ENCODE data around the gene ITGA6. TPM values are rescaled to one million over a fixed set of nuclear protein-coding genes. Genes with fewer than 3 reads are reported as not detected.
"Not testable (repeated sequence)": the region's sequence is repeated elsewhere in the genome, so short reads cannot be mapped to it uniquely, and the experiment has no call there.

The ITGA6 gene
- polyA plus RNA-seq, 2 of the 4 experiments (the other 2 are of a cell fraction), result 25.7 to 27.7 TPM

- TF ChIP-seq HMGXB4 (CRISPR knock-in tag; IDR thresholded peaks at IDR 0.05; ENCODE audit: borderline replicate concordance) (no peak), TP53 (CRISPR knock-in tag; IDR thresholded peaks at IDR 0.05) (no peak), POLR2A (IDR thresholded peaks at IDR 0.05; ENCODE audit: low read length) (no peak), KDM5A (IDR thresholded peaks at IDR 0.05) (no peak)
Observed at GRCh38 chr2:172531309-172531708, 103.9 kb downstream of the ITGA6 start (continued).

- POLR2A ChIA-PET; H3K9me3 ChIP-seq; DNase-seq (ENCODE audit: low read depth in 1 of 2, low spot score in 1 of 2); H3K4me2 ChIP-seq; FAIRE-seq; H3K4me3 ChIP-seq; ATAC-seq; H3K27ac ChIP-seq; H3K4me1 ChIP-seq: not testable (repeated sequence)
- TF ChIP-seq ZC3H11A (IDR thresholded peaks at IDR 0.05), result peak; percentile 71
- TF ChIP-seq MAFK (IDR thresholded peaks at IDR 0.05; ENCODE audit: partially characterized antibody), result peak; percentile 38
- WGBS (ENCODE audit: missing lambda C conversion rate), result 85% methylated on average over 2 of the region's 2 CpGs
- CTCF ChIA-PET, result interaction anchor here (1.3 kb wide), 1 partner anchor 13 kb away, joined by 3 read pairs; no protein-coding TSS in a partner anchor
Observed at GRCh38 chr2:172532461-172532860, 105.1 kb downstream of the ITGA6 start.

GRCh38 chr2:172533687-172534086 lies 106.3 kb downstream of the ITGA6 start:
- no peaks in the 10 kb centered on the region for H3K9me3 ChIP-seq
- ChIA-PET CTCF (interaction anchor here (1.3 kb wide), 2 partner anchors 12 to 361 kb away, joined by 3 read pairs; no protein-coding TSS in a partner anchor), POLR2A (no interaction called here)
- no peak for DNase-seq (ENCODE audit: low read depth in 1 of 2, low spot score in 1 of 2)
- ATAC-seq, result no peak
- no peaks in the 10 kb centered on the region for H3K4me1 ChIP-seq
- H3K4me2 ChIP-seq, result no peak overlapping the region
- 96% methylated on average over 1 of the region's 1 CpG for WGBS (ENCODE audit: missing lambda C conversion rate)
- no peak for FAIRE-seq
- H3K4me3 ChIP-seq, result no peak overlapping the region
- no peak overlapping the region for H3K27ac ChIP-seq
- TF ChIP-seq TFCP2L1 (CRISPR knock-in tag; IDR thresholded peaks at IDR 0.05) (no peak), FOXS1 (CRISPR knock-in tag; IDR thresholded peaks at IDR 0.05) (no peak), KDM1A (IDR thresholded peaks at IDR 0.05; ENCODE audit: low read depth) (no peak), MAFK (IDR thresholded peaks at IDR 0.05; ENCODE audit: partially characterized antibody) (no peak)

DNA sequence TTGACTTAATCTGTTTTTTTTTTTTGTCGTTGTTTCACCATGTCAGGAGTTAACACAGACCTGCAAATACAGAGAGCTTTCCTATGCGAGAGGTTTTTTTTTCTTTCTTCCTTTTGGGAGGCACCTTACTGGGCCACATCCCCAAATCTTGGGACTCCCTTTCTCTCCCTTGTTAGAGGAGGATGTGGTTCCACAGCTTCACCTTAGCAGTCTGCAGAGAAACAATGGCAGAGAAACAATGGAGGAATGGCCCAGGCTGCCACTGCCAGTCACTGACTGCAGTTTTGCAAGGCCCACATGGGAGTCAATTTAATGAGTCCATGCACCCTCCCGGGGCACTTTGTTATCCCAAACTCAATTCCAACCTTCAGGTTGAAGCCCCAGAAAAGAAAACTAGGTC lies 107.7 kb downstream of the ITGA6 start:
- DNase-seq (ENCODE audit: low read depth in 1 of 2, low spot score in 1 of 2) (no peak), FAIRE-seq (no peak), ATAC-seq (no peak)
- 50% methylated on average over 3 of the region's 3 CpGs for WGBS (ENCODE audit: missing lambda C conversion rate)
- Histone ChIP-seq H3K4me1 (no peaks in the 10 kb centered on the region), H3K4me2 (no peak overlapping the region), H3K27ac (no peak overlapping the region), H3K9me3 (no peaks in the 10 kb centered on the region), H3K4me3 (no peak overlapping the region)
- TF ChIP-seq PHF8 (IDR thresholded peaks at IDR 0.05; ENCODE audit: borderline replicate concordance, low read depth) (no peak), BHLHE40 (IDR thresholded peaks at IDR 0.05; ENCODE audit: low read depth, low read length) (no peak)
- TF ChIP-seq, protein P1, sequence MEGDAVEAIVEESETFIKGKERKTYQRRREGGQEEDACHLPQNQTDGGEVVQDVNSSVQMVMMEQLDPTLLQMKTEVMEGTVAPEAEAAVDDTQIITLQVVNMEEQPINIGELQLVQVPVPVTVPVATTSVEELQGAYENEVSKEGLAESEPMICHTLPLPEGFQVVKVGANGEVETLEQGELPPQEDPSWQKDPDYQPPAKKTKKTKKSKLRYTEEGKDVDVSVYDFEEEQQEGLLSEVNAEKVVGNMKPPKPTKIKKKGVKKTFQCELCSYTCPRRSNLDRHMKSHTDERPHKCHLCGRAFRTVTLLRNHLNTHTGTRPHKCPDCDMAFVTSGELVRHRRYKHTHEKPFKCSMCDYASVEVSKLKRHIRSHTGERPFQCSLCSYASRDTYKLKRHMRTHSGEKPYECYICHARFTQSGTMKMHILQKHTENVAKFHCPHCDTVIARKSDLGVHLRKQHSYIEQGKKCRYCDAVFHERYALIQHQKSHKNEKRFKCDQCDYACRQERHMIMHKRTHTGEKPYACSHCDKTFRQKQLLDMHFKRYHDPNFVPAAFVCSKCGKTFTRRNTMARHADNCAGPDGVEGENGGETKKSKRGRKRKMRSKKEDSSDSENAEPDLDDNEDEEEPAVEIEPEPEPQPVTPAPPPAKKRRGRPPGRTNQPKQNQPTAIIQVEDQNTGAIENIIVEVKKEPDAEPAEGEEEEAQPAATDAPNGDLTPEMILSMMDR (IDR thresholded peaks at IDR 0.05), result no peak
- TF ChIP-seq, protein P2, sequence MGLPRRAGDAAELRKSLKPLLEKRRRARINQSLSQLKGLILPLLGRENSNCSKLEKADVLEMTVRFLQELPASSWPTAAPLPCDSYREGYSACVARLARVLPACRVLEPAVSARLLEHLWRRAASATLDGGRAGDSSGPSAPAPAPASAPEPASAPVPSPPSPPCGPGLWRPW (IDR thresholded peaks at IDR 0.05), result no peak
- POLR2A ChIA-PET, result no interaction called here
- CTCF ChIA-PET, result no interaction called here

DNA sequence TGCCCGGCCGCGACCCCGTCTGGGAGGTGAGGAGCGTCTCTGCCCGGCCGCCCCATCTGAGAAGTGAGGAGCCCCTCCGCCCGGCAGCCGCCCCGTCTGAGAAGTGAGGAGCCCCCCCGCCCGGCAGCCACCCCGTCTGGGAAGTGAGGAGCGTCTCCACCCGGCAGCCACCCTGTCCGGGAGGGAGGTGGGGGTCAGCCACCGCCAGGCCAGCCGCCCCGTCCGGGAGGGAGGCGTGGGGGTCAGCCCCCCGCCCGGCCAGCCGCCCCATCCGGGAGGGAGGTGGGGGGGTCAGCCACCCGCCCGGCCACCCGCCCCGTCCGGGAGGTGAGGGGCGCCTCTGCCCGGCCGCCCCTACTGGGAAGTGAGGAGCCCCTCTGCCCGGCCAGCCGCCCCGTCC lies 110.5 kb downstream of the ITGA6 start:
- H3K27ac ChIP-seq; H3K4me1 ChIP-seq; H3K9me3 ChIP-seq; FAIRE-seq; POLR2A ChIA-PET; DNase-seq (ENCODE audit: low read depth in 1 of 2, low spot score in 1 of 2); ATAC-seq; CTCF ChIA-PET; H3K4me3 ChIP-seq; H3K4me2 ChIP-seq: not testable (repeated sequence)
- WGBS (ENCODE audit: missing lambda C conversion rate), result 90% methylated on average over 2 of the region's 37 CpGs

All from A549 (cell line).